ENCODE measurements around the gene SPG7. TPM values are rescaled to one million over a fixed set of nuclear protein-coding genes. Genes with fewer than 3 reads are reported as not detected.

The SPG7 gene
- total RNA-seq, 4 donors from 2014 or later, result 102 to 178 (median 127) TPM

DNA sequence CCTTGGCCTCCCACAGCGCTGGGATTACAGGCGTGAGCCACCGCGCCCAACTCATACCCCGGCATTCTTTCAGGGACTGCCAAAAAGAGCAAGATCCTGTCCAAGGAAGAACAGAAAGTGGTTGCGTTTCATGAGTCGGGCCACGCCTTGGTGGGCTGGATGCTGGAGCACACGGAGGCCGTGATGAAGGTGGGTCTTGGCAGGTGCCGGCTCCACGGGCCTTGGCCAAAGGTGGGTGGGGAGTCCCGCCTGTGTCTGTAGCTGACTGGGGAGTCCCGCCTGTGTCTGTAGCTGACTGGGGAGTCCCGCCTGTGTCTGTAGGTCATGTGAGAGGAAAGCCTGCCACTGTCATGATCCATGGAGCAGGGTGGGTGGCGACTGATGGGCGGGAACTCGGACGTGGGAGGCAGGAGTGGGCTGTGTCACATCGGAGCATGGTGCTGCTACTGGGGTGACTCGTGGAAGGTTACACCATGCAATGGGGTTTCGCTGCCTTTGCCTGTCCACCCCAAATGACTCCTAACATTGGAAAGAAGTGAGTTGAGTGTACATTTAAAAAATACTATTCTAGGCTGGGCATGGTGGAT, 42.3 kb downstream of the SPG7 start:
- WGBS, 2 donors, result 88 to 92% methylated on average over 22 of the region's 22 CpGs
- no peaks in the 10 kb centered on the region for H3K4me1 ChIP-seq
- H3K9me3 ChIP-seq, result no peaks in the 10 kb centered on the region
- DNase-seq (ENCODE audit: low spot score in 2 of 2), result no peak
- H3K4me3 ChIP-seq, result no peak overlapping the region
- TF ChIP-seq EP300 (IDR thresholded peaks at IDR 0.05), result no peak
- no peak for TF ChIP-seq POLR2A (IDR thresholded peaks at IDR 0.05)
- TF ChIP-seq, protein P1, sequence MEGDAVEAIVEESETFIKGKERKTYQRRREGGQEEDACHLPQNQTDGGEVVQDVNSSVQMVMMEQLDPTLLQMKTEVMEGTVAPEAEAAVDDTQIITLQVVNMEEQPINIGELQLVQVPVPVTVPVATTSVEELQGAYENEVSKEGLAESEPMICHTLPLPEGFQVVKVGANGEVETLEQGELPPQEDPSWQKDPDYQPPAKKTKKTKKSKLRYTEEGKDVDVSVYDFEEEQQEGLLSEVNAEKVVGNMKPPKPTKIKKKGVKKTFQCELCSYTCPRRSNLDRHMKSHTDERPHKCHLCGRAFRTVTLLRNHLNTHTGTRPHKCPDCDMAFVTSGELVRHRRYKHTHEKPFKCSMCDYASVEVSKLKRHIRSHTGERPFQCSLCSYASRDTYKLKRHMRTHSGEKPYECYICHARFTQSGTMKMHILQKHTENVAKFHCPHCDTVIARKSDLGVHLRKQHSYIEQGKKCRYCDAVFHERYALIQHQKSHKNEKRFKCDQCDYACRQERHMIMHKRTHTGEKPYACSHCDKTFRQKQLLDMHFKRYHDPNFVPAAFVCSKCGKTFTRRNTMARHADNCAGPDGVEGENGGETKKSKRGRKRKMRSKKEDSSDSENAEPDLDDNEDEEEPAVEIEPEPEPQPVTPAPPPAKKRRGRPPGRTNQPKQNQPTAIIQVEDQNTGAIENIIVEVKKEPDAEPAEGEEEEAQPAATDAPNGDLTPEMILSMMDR (IDR thresholded peaks at IDR 0.05), result no peak
- H3K27me3 ChIP-seq, result no peaks in the 10 kb centered on the region
- H3K36me3 ChIP-seq, result peaks cover 0 to 100% (median 7%) of the 10 kb centered on the region in 3 donors
- H3K27ac ChIP-seq, result no peak overlapping the region

DNA sequence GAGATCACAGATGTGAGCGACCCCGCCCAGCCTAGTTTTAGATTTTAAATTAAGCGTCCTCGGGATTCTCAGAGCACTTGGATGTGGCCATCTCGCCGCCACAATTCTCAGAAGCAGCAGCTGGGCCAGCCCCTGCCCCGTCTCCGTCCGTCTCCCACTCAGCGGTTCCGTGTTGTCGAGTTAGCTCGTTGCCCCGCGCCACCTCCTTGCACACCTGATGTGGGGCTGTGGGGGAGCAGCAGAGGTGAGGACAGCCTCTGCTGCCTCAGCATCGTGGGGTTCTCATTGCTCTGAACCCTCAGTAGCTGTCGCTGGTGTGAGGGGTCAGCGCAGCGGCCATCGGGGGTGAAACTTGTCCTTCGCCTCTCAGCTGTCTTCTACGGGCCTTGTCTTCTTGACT, 44.1 kb downstream of the SPG7 start:
- WGBS, 2 donors, result 92 to 94% methylated on average over 22 of the region's 22 CpGs
- H3K36me3 ChIP-seq, result peaks cover 0 to 100% (median 0%) of the 10 kb centered on the region in 3 donors

DNA sequence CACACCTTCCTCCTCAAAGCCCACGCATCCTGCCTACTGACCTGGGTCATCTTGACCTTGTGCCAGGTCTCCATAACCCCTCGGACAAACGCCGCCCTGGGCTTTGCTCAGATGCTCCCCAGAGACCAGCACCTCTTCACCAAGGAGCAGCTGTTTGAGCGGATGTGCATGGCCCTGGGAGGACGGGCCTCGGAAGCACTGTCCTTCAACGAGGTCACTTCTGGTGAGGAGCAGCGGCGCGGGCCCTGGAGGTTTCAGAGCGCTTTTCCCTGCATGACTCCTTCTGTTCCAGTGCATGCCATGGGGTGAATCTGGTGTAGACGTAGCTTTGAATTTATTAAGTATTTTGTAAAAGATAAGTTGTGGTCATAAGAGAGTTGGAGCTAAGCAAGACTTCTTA, 44.7 kb downstream of the SPG7 start:
- peaks cover 0 to 13% (median 2%) of the 10 kb centered on the region in 4 donors for H3K4me1 ChIP-seq
- no peak overlapping the region for H3K4me3 ChIP-seq
- DNase-seq (ENCODE audit: low spot score in 2 of 2), result no peak
- 87 to 90% methylated on average over 13 of the region's 13 CpGs for WGBS, 2 donors
- H3K9me3 ChIP-seq, result no peaks in the 10 kb centered on the region
- no peak overlapping the region for H3K27ac ChIP-seq
- H3K27me3 ChIP-seq, result no peaks in the 10 kb centered on the region
- TF ChIP-seq EP300 (IDR thresholded peaks at IDR 0.05) (no peak), POLR2A (IDR thresholded peaks at IDR 0.05) (no peak)
- TF ChIP-seq, protein P1 (IDR thresholded peaks at IDR 0.05), result no peak
- H3K36me3 ChIP-seq, result peaks cover 0 to 95% (median 0%) of the 10 kb centered on the region in 3 donors

More for the DNA sequence above, 44.1 kb downstream of the SPG7 start:
- Histone ChIP-seq H3K9me3 (no peaks in the 10 kb centered on the region), H3K27me3 (no peaks in the 10 kb centered on the region), H3K4me1 (peaks cover 0 to 7% (median 0%) of the 10 kb centered on the region in 4 donors), H3K4me3 (no peak overlapping the region), H3K27ac (no peak overlapping the region)
- no peak for DNase-seq (ENCODE audit: low spot score in 2 of 2)
- TF ChIP-seq POLR2A (IDR thresholded peaks at IDR 0.05) (no peak), EP300 (IDR thresholded peaks at IDR 0.05) (no peak)
- TF ChIP-seq, protein P1 (IDR thresholded peaks at IDR 0.05), result no peak

DNA sequence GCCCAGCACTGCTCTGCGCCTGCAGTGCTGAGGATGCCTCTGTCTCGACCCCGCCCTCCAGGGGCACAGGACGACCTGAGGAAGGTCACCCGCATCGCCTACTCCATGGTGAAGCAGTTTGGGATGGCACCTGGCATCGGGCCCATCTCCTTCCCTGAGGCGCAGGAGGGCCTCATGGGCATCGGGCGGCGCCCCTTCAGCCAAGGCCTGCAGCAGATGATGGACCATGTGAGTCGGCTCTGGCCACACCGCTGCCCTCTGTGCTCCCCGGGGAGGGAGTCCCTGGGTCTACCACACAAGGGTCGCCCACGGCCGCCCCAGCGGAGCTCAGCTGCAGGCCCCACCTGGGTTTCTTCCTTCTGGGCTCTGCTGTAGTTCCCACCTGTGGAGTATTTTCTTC, 45.5 kb downstream of the SPG7 start:
- WGBS, 2 donors, result 87 to 89% methylated on average over 10 to 18 of the region's 18 CpGs
- H3K27me3 ChIP-seq, result no peaks in the 10 kb centered on the region
- peaks cover 0 to 87% (median 0%) of the 10 kb centered on the region in 3 donors for H3K36me3 ChIP-seq
- peaks cover 0 to 17% (median 4%) of the 10 kb centered on the region in 4 donors for H3K4me1 ChIP-seq
- H3K27ac ChIP-seq, result no peak overlapping the region
- H3K4me3 ChIP-seq, result no peak overlapping the region
- TF ChIP-seq POLR2A (IDR thresholded peaks at IDR 0.05), result no peak
- no peak for TF ChIP-seq EP300 (IDR thresholded peaks at IDR 0.05)
- TF ChIP-seq, protein P1 (IDR thresholded peaks at IDR 0.05), result no peak
- H3K9me3 ChIP-seq, result no peaks in the 10 kb centered on the region
- no peak for DNase-seq (ENCODE audit: low spot score in 2 of 2)

DNA sequence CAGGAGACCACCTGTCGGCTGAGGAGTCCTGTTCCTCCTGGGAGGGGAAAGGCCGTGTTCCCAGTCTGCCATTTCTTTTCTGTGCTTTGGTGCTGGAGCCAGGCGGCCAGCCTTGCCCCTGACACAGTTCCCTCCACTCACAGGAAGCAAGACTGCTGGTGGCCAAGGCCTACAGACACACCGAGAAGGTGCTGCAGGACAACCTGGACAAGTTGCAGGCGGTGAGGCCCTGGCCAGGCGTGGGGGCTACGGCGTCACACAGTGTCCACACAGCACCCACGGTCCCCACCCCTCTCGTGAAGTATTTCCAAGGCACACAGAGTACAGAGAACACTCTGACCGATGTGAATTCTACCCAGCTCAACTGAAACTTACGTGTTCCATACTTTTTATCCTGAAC, 46.1 kb downstream of the SPG7 start:
- Histone ChIP-seq H3K27ac (no peak overlapping the region), H3K36me3 (peaks cover 0 to 80% (median 0%) of the 10 kb centered on the region in 3 donors), H3K4me1 (peaks cover 0 to 23% (median 5%) of the 10 kb centered on the region in 4 donors), H3K27me3 (no peaks in the 10 kb centered on the region), H3K9me3 (no peaks in the 10 kb centered on the region), H3K4me3 (no peak overlapping the region)
- DNase-seq (ENCODE audit: low spot score in 2 of 2), result no peak
- TF ChIP-seq, protein P1 (IDR thresholded peaks at IDR 0.05), result no peak
- TF ChIP-seq POLR2A (IDR thresholded peaks at IDR 0.05), result no peak
- no peak for TF ChIP-seq EP300 (IDR thresholded peaks at IDR 0.05)
- WGBS, 2 donors, result 90 to 94% methylated on average over 9 to 11 of the region's 12 CpGs
